Right lobe of liver (tissue), 4 donors: ENCODE measurements around the gene PARL.

Source experiments
- POLR2A ChIP-seq: fragments of 450-650 bp; IDR thresholded peaks from one replicate; pipeline ENCODE4 v1.6.1; 2017; ENCODE audit warnings: antibody characterized with exemption, mild to moderate bottlenecking
- TF ChIP-seq, protein P1 (sequence below), 4 donors: fragments of 200-600 bp in 3 of 4; fragments of 450-650 bp in 1 of 4; IDR thresholded peaks; one replicate each; pipeline versions ENCODE4 v1.5.1 to v1.8.0; 2016 to 2022; ENCODE audit warnings: antibody characterized with exemption in 4 of 4, mild to moderate bottlenecking in 2 of 4
- donor health status: DM: no; HTN: no; CAD: no.
- donor health status: DM: no; HTN: no; CAD: no.
- donor health status: DM: no; HTN: yes; CAD: no.

DNA sequence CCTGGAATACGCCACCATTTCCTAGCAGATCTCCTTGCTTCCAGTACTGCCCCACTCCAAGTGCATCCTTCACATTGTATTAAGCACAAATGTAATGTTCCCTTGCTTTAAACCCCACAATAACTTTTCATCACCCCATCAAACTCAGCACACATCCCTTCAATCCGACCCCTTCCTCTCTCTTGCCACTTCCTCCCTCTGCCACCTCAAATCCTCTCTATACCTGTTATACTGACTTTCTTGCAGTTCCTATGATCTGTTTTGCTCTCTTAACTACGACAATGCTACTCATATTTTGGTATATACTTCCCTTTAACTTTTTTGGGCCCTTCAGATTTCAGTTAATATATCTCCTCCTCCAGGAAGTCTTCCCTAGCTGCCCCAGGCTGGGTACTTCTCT is 14.1 kb downstream of the PARL start:
- TF ChIP-seq, protein P1, sequence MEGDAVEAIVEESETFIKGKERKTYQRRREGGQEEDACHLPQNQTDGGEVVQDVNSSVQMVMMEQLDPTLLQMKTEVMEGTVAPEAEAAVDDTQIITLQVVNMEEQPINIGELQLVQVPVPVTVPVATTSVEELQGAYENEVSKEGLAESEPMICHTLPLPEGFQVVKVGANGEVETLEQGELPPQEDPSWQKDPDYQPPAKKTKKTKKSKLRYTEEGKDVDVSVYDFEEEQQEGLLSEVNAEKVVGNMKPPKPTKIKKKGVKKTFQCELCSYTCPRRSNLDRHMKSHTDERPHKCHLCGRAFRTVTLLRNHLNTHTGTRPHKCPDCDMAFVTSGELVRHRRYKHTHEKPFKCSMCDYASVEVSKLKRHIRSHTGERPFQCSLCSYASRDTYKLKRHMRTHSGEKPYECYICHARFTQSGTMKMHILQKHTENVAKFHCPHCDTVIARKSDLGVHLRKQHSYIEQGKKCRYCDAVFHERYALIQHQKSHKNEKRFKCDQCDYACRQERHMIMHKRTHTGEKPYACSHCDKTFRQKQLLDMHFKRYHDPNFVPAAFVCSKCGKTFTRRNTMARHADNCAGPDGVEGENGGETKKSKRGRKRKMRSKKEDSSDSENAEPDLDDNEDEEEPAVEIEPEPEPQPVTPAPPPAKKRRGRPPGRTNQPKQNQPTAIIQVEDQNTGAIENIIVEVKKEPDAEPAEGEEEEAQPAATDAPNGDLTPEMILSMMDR (IDR thresholded peaks at IDR 0.05): no peak
- no peak for TF ChIP-seq POLR2A
